ENCODE measurements around the gene RTF2. TPM values are rescaled to one million over a fixed set of nuclear protein-coding genes. Genes with fewer than 3 reads are reported as not detected.
A peak's percentile ranks its signal among the peaks of the same experiment; 100 is the strongest.

The RTF2 gene
- 31.7 TPM for total RNA-seq

GRCh38 chr20:56468316-56469076, at the start of gene RTF2:
Gene RTF2 (plus strand): TSS chr20:56468627. CDS start chr20:56468698, 71 bp downstream.
- DNase-seq (ENCODE audit: low spot score), result peak; percentile 96
- peak; percentile 99 for ATAC-seq

- DNase-seq (ENCODE audit: low spot score) (no peak), ATAC-seq (no peak)
Observed at GRCh38 chr20:56420028-56420427, 48.4 kb upstream of the RTF2 start.

- no peak for ATAC-seq
- no peak for DNase-seq (ENCODE audit: low spot score)
Observed at GRCh38 chr20:56420940-56421688, 47.3 kb upstream of the RTF2 start.

- DNase-seq (ENCODE audit: low spot score), result no peak
- no peak for ATAC-seq
Observed at GRCh38 chr20:56422076-56422823, 46.2 kb upstream of the RTF2 start.

- DNase-seq (ENCODE audit: low spot score) (no peak), ATAC-seq (no peak)
Observed at GRCh38 chr20:56422824-56423189, 45.6 kb upstream of the RTF2 start.

- no peak for DNase-seq (ENCODE audit: low spot score)
Observed at GRCh38 chr20:56423211-56423610, 45.2 kb upstream of the RTF2 start.

GRCh38 chr20:56423886-56424285, 44.5 kb upstream of the RTF2 start:
- ATAC-seq (no peak), DNase-seq (ENCODE audit: low spot score) (no peak)

More at GRCh38 chr20:56423211-56423610, 45.2 kb upstream of the RTF2 start:
- ATAC-seq, result no peak

- ATAC-seq, result no peak
- no peak for DNase-seq (ENCODE audit: low spot score)
Observed at GRCh38 chr20:56424931-56425330, 43.5 kb upstream of the RTF2 start.

GRCh38 chr20:56426026-56426425, 42.4 kb upstream of the RTF2 start:
- no peak for ATAC-seq
- DNase-seq (ENCODE audit: low spot score), result no peak

- DNase-seq (ENCODE audit: low spot score) (no peak), ATAC-seq (no peak)
Observed at GRCh38 chr20:56426926-56427325, 41.5 kb upstream of the RTF2 start.

GRCh38 chr20:56427797-56428196, 40.6 kb upstream of the RTF2 start:
- ATAC-seq (no peak), DNase-seq (ENCODE audit: low spot score) (no peak)

- no peak for ATAC-seq
- peak; percentile 27 for DNase-seq (ENCODE audit: low spot score)
Observed at GRCh38 chr20:56428410-56428809, 40.0 kb upstream of the RTF2 start.

- DNase-seq (ENCODE audit: low spot score), result peak; percentile 33
- ATAC-seq, result no peak
Observed at GRCh38 chr20:56428881-56429280, 39.5 kb upstream of the RTF2 start.

GRCh38 chr20:56429502-56429901, 38.9 kb upstream of the RTF2 start:
- peak; percentile 28 for DNase-seq (ENCODE audit: low spot score)
- no peak for ATAC-seq

GRCh38 chr20:56429941-56430340, 38.5 kb upstream of the RTF2 start:
- ATAC-seq (no peak), DNase-seq (ENCODE audit: low spot score) (no peak)

GRCh38 chr20:56430461-56430860, 38.0 kb upstream of the RTF2 start:
- ATAC-seq (no peak), DNase-seq (ENCODE audit: low spot score) (no peak)

- ATAC-seq (no peak), DNase-seq (ENCODE audit: low spot score) (no peak)
Observed at GRCh38 chr20:56430957-56431356, 37.5 kb upstream of the RTF2 start.

- DNase-seq (ENCODE audit: low spot score) (no peak), ATAC-seq (no peak)
Observed at GRCh38 chr20:56431471-56431870, 37.0 kb upstream of the RTF2 start.

GRCh38 chr20:56433221-56433879, 35.1 kb upstream of the RTF2 start:
- no peak for ATAC-seq

GRCh38 chr20:56433880-56434255, 34.6 kb upstream of the RTF2 start:
- DNase-seq (ENCODE audit: low spot score) (no peak), ATAC-seq (no peak)

More at GRCh38 chr20:56433221-56433879, 35.1 kb upstream of the RTF2 start:
- no peak for DNase-seq (ENCODE audit: low spot score)

Measured in left lobe of liver (tissue), 2 donors.